ENCODE data around the gene PRPH2. TPM values are rescaled to one million over a fixed set of nuclear protein-coding genes. Genes with fewer than 3 reads are reported as not detected.

PRPH2 gene
- total RNA-seq, 1 donor from 2014 or later, result 0.68 TPM

DNA sequence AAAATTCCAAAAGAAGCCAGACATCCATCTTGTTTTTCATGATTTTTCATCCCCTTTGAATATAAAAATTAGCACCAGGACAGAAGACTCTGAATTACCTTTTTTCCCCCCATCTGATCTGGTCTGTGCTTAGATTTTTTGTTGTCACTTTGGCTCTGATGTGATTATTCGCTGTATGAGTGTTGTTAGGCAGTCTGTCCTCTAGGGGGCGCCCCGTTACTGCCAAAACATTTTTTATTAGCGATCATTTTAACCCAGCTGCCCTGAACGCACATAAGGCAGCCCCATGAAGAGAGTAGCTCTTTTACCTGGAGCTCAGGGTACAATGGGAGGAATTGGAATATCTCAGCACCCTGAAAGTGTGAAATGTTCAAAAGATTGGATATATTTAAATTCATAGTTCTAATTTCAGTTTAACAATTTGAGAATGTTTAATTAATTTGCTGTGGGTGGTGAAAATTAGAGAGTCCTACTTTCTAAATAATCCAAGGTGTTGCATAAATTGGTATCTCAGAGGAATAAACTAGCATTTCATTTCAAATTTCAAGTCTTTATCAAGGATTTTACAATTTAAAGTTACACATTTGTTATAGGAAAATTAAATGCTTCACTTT, 60.8 kb downstream of the PRPH2 start:
- peak; percentile 91 to 94 for ATAC-seq
- DNase-seq, result peak; percentile 79
- no peak overlapping the region for H3K4me3 ChIP-seq
- H3K4me1 ChIP-seq, result no peaks in the 10 kb centered on the region
- TF ChIP-seq, protein P1, sequence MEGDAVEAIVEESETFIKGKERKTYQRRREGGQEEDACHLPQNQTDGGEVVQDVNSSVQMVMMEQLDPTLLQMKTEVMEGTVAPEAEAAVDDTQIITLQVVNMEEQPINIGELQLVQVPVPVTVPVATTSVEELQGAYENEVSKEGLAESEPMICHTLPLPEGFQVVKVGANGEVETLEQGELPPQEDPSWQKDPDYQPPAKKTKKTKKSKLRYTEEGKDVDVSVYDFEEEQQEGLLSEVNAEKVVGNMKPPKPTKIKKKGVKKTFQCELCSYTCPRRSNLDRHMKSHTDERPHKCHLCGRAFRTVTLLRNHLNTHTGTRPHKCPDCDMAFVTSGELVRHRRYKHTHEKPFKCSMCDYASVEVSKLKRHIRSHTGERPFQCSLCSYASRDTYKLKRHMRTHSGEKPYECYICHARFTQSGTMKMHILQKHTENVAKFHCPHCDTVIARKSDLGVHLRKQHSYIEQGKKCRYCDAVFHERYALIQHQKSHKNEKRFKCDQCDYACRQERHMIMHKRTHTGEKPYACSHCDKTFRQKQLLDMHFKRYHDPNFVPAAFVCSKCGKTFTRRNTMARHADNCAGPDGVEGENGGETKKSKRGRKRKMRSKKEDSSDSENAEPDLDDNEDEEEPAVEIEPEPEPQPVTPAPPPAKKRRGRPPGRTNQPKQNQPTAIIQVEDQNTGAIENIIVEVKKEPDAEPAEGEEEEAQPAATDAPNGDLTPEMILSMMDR (IDR thresholded peaks at IDR 0.05), result peak; percentile 87
- intact Hi-C loops (cut with DNase I), result no loop called here
- H3K27me3 ChIP-seq (ENCODE audit: low read depth), result no peaks in the 10 kb centered on the region
- H3K9me3 ChIP-seq, result no peaks in the 10 kb centered on the region
- no peak overlapping the region for H3K27ac ChIP-seq
- H3K36me3 ChIP-seq, result peaks cover 92% of the 10 kb centered on the region

DNA sequence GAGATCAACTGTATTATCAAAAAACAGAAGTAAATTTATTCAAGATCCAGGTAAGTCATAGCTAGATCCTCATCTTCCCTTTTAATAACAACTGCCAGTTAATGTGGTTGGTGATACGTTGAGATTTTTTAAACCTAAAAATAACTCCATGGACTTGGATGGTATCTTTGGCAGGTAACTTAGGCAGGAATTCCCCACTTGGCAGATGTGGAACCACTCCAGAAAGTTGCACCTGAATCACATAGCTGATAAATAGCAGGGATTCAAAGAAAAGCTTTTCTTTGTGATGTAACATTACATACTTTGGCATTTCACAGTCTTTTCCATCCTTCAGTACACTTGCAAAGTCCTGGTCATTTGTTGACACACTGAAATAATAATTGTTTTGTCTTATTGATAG, 62.6 kb downstream of the PRPH2 start:
- H3K4me3 ChIP-seq, result no peak overlapping the region
- H3K36me3 ChIP-seq, result peaks cover 92% of the 10 kb centered on the region
- intact Hi-C loops (cut with DNase I), result no loop called here
- TF ChIP-seq, protein P1 (IDR thresholded peaks at IDR 0.05), result no peak
- no peaks in the 10 kb centered on the region for H3K27me3 ChIP-seq (ENCODE audit: low read depth)
- ATAC-seq, result no peak
- no peak for DNase-seq
- H3K4me1 ChIP-seq, result no peaks in the 10 kb centered on the region
- no peak overlapping the region for H3K27ac ChIP-seq
- H3K9me3 ChIP-seq, result no peaks in the 10 kb centered on the region

DNA sequence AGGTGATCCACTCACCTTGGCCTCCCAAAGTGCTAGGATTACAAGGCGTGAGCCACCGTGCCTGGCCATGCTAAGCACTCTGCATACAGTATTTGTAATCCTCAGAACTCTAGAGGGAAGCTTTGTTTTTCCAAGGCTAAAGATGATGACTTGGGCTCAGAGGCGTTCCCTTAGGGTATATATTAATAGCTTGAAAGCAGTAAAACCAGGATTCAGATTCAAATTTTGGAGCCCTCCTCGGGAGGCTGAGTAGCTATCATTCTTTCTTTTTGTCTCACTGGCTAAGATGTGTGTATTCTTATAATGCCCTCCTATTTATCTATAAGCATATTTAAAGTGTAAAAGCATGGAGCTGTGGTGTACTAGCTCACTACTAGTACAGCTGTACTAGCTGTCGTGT, 68.5 kb downstream of the PRPH2 start:
- Histone ChIP-seq H3K4me3 (no peak overlapping the region), H3K27ac (no peak overlapping the region), H3K9me3 (no peaks in the 10 kb centered on the region), H3K27me3 (ENCODE audit: low read depth) (no peaks in the 10 kb centered on the region), H3K4me1 (no peaks in the 10 kb centered on the region), H3K36me3 (peaks cover 100% of the 10 kb centered on the region)
- TF ChIP-seq, protein P1 (IDR thresholded peaks at IDR 0.05), result no peak
- no peak for ATAC-seq
- DNase-seq, result no peak
- intact Hi-C loops (cut with DNase I), result no loop called here

DNA sequence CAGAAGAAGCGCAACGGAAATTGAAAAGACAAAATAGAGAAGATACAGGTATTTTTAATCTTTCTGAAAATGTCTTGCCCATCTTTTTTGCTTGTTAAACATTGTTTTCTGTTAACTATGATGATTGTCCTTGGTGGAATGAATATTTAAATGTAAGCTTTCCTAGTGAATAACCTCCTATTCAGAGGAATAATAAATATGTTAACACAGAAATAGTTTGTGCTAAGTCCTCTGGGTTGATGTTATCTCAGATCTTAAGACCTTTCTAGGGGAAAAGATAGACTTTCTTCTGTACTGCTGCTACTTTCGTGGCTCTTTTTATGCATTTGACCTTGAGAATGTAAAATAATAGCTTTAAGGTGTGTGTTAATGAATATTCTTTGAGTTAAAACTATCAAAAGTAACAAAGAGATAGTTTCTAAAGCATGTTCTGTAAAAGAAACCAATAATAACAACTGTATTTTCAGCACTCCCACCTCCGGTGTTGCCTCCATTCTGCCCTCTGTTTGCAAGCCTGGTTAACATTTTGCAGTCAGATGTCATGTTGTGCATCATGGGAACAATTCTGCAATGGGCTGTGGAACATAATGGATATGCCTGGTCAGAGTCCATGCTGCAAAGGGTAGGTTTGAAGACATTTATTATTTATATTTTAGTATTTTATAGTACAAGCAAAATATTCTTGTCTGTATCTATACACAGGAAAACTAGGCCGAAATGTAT, 70.2 kb downstream of the PRPH2 start:
- TF ChIP-seq, protein P1 (IDR thresholded peaks at IDR 0.05), result no peak
- Histone ChIP-seq H3K4me1 (no peaks in the 10 kb centered on the region), H3K9me3 (no peaks in the 10 kb centered on the region), H3K36me3 (peaks cover 100% of the 10 kb centered on the region), H3K4me3 (no peak overlapping the region), H3K27me3 (ENCODE audit: low read depth) (no peaks in the 10 kb centered on the region), H3K27ac (no peak overlapping the region)
- ATAC-seq (no peak), DNase-seq (no peak)
- intact Hi-C loops (cut with DNase I), result no loop called here

Other genes with a start within 250 kb of the PRPH2 start
- 39.6 TPM for gene UBR2, start 158.6 kb downstream of the PRPH2 start, total RNA-seq
- gene TBCC, start 23.5 kb upstream of the PRPH2 start, total RNA-seq, result 19.3 TPM
- 20.7 TPM for gene BICRAL, start 59.5 kb upstream of the PRPH2 start, total RNA-seq
- gene RPL7L1, start 157.0 kb upstream of the PRPH2 start, total RNA-seq, result 64.5 TPM
- 9.8 TPM for gene PTCRA, start 193.5 kb upstream of the PRPH2 start, total RNA-seq
- 84.0 TPM for gene CNPY3, start 206.9 kb upstream of the PRPH2 start, total RNA-seq
- gene GNMT, start 238.2 kb upstream of the PRPH2 start, total RNA-seq, result 2.4 TPM